Parathyroid adenoma (tissue), 2 donors: ENCODE data around the gene WWP2.

Experiments
- H2AFZ ChIP-seq: fragments of 300-600 bp; sonication (generic); one replicate; pipeline ENCODE4 v1.7.0; 2017; ENCODE audit warnings: antibody characterized with exemption, mild to moderate bottlenecking
- H3K27ac ChIP-seq: fragments of 300-600 bp; sonication (generic); one replicate; pipeline ENCODE4 v1.7.0; 2017
- H3K27me3 ChIP-seq: fragments of 300-600 bp; sonication (generic); one replicate; pipeline ENCODE4 v1.7.0; 2017; ENCODE audit warnings: low read length; ENCODE audit not compliant: control insufficient read depth, insufficient read depth
- H3K36me3 ChIP-seq: fragments of 300-600 bp; sonication (generic); one replicate; pipeline ENCODE4 v1.7.0; 2017; ENCODE audit warnings: low read length; ENCODE audit not compliant: control insufficient read depth, insufficient read depth
- H3K4me1 ChIP-seq: fragments of 300-600 bp; sonication (generic); one replicate; pipeline ENCODE4 v1.7.0; 2017; ENCODE audit warnings: control low read depth
- H3K4me2 ChIP-seq: fragments of 300-600 bp; sonication (generic); one replicate; pipeline ENCODE4 v1.7.0; 2017; ENCODE audit warnings: low read length
- H3K4me3 ChIP-seq: fragments of 300-600 bp; sonication (generic); one replicate; pipeline ENCODE4 v1.7.0; 2017; ENCODE audit warnings: low read depth, low read length
- H3K79me2 ChIP-seq: fragments of 300-600 bp; sonication (generic); one replicate; pipeline ENCODE4 v1.7.0; 2017; ENCODE audit warnings: control low read depth
- H3K9ac ChIP-seq: fragments of 300-600 bp; sonication (generic); one replicate; pipeline ENCODE4 v1.7.0; 2017; ENCODE audit warnings: mild to moderate bottlenecking
- H3K9me3 ChIP-seq: fragments of 300-600 bp; sonication (generic); one replicate; pipeline ENCODE4 v1.7.0; 2017; ENCODE audit warnings: low read length; ENCODE audit not compliant: control insufficient read depth
- TF ChIP-seq, protein P1 (sequence below): fragments of 300-600 bp; sonication (generic); IDR thresholded peaks from one replicate; pipeline ENCODE4 v1.7.0; 2017; ENCODE audit warnings: antibody characterized with exemption, mild to moderate bottlenecking
- donor health status: primary hyperparathyroidism.

The WWP2 gene

DNA sequence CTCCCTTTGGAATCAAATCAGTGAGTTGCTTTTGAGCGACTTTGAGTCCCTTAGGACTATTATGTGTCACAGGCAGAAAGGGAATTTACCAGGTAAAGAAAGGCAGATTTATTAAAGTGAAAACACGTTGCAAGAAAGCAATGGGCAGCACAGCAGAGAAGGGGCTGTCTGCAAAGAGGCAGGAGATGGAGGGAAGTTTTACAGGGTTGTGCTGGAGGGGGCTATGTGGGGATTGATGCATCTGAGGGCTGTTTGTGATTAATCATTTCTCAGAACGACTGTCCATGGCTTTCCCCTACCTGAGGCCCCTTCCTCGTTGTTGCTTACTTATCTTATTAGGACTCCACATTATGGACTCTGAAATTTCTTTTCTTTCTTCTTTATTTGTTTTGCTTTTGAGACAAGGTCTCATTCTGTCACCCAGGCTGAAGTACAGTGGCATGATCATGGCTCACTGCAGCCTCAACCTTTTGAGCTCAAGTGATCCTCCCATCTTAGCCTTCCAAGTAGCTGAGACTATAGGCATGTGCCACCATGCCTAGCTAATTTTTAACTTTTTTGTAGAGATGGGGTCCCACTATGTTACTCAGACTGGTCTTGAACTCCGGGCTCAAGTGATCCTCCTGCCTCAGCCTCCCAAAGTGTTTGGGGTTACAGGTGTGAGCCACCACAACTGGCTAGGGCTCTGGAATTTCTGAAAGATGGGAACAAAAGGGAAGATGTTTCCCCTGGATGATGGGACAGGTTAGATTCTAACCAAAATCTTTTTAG, 5.5 kb downstream of the WWP2 start:
- TF ChIP-seq, protein P1, sequence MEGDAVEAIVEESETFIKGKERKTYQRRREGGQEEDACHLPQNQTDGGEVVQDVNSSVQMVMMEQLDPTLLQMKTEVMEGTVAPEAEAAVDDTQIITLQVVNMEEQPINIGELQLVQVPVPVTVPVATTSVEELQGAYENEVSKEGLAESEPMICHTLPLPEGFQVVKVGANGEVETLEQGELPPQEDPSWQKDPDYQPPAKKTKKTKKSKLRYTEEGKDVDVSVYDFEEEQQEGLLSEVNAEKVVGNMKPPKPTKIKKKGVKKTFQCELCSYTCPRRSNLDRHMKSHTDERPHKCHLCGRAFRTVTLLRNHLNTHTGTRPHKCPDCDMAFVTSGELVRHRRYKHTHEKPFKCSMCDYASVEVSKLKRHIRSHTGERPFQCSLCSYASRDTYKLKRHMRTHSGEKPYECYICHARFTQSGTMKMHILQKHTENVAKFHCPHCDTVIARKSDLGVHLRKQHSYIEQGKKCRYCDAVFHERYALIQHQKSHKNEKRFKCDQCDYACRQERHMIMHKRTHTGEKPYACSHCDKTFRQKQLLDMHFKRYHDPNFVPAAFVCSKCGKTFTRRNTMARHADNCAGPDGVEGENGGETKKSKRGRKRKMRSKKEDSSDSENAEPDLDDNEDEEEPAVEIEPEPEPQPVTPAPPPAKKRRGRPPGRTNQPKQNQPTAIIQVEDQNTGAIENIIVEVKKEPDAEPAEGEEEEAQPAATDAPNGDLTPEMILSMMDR = no peak
- H3K27ac ChIP-seq = no peak overlapping the region

DNA sequence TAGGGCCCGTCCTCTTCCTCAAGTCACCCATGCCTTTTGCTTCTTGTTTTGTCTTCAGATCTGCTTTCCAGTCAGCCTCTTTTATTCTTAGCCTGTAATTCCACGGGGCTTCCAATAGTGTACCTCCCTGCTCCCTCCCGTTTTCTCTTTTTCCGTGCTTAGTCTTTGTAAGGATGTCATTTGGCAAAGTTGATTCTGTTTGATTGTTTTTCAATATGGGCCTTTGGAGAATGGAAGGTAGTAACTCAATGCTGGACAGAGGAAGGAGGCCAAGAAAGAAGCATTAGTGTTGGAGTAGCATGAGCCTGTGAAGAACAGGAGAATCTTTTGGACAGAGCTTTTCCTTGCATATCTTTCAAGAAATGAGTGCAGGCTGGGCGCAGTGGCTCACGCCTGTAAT, 6.5 kb downstream of the WWP2 start:
- Histone ChIP-seq H2AFZ (no peak overlapping the region), H3K79me2 (peaks cover 46% of the 10 kb centered on the region), H3K36me3 (no peaks in the 10 kb centered on the region), H3K4me1 (no peaks in the 10 kb centered on the region), H3K27me3 (no peaks in the 10 kb centered on the region), H3K9ac (no peak overlapping the region), H3K9me3 (no peaks in the 10 kb centered on the region), H3K4me3 (no peak overlapping the region), H3K4me2 (no peak overlapping the region), H3K27ac (no peak overlapping the region)
- TF ChIP-seq, protein P1 = no peak

More for the DNA sequence above, 5.5 kb downstream of the WWP2 start:
- H3K9ac ChIP-seq = no peak overlapping the region
- no peaks in the 10 kb centered on the region for H3K27me3 ChIP-seq
- H3K4me2 ChIP-seq = no peak overlapping the region
- H3K4me1 ChIP-seq = no peaks in the 10 kb centered on the region
- H3K9me3 ChIP-seq = no peaks in the 10 kb centered on the region
- H3K79me2 ChIP-seq = peaks cover 40% of the 10 kb centered on the region
- H3K36me3 ChIP-seq = no peaks in the 10 kb centered on the region
- no peak overlapping the region for H2AFZ ChIP-seq
- H3K4me3 ChIP-seq = no peak overlapping the region

DNA sequence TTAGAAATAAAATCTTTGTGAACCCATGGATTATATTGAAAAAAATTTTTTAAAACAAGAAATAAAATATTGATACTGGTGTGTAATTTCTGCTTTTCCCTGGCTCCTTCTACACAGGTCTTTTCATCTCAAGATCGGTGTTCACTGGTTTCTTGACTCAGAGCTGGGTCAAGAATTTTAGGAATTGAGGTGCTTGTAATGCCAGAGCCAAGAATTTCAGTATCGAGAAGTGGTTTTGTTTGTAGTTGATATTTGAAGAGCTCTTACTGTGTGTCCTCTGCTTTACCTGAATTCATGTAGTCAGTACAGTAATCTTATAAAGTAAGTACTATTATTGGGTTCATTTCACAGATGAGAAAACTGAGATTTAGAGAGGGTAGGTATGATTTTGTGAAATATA, 7.3 kb downstream of the WWP2 start:
- Histone ChIP-seq H3K36me3 (no peaks in the 10 kb centered on the region), H2AFZ (no peak overlapping the region)

DNA sequence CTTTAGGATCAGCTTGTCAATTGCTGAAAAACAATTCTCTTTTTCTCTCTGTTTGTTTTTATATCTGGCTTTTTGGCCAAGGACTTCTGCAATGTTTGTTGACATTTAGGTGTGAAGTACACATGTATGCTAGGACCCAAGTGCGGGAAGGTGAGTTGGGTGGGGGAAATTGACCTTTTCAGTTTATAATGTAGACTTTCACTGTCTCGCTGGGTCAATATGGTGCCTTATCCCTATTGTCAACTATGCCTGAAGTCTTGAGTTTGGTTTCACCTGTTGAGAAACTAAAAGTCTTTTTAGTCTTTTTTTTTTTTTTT, 9.5 kb downstream of the WWP2 start:
- H3K27ac ChIP-seq = no peak overlapping the region
- H3K4me1 ChIP-seq = no peaks in the 10 kb centered on the region

More for the DNA sequence above, 7.3 kb downstream of the WWP2 start:
- no peak overlapping the region for H3K4me2 ChIP-seq
- no peak overlapping the region for H3K27ac ChIP-seq
- H3K4me1 ChIP-seq = no peaks in the 10 kb centered on the region
- no peak overlapping the region for H3K9ac ChIP-seq
- H3K9me3 ChIP-seq = no peaks in the 10 kb centered on the region
- H3K79me2 ChIP-seq = peaks cover 46% of the 10 kb centered on the region
- H3K4me3 ChIP-seq = no peak overlapping the region
- TF ChIP-seq, protein P1 = no peak
- no peaks in the 10 kb centered on the region for H3K27me3 ChIP-seq

More for the DNA sequence above, 9.5 kb downstream of the WWP2 start:
- Histone ChIP-seq H2AFZ (no peak overlapping the region), H3K9ac (no peak overlapping the region), H3K9me3 (no peaks in the 10 kb centered on the region), H3K4me2 (no peak overlapping the region), H3K4me3 (no peak overlapping the region), H3K36me3 (no peaks in the 10 kb centered on the region), H3K79me2 (peaks cover 55% of the 10 kb centered on the region), H3K27me3 (no peaks in the 10 kb centered on the region)
- TF ChIP-seq, protein P1 = no peak
